Upper lobe of left lung (tissue), 6 donors: Measurements from ENCODE around the gene PTPN21. TPM values are rescaled to one million over a fixed set of nuclear protein-coding genes. Genes with fewer than 3 reads are reported as not detected.

ENCODE experiments used
- ATAC-seq, 2 donors: fragments of 200-7000 bp; cut with Tn5 transposase; one replicate each; pipeline ENCODE4 v1.9.1; 2022; ENCODE audit warnings: mild to moderate bottlenecking in 2 of 2, moderate library complexity in 2 of 2; ENCODE audit not compliant: low FRiP score in 2 of 2
- DNase-seq, 2 donors: peaks; one replicate each; pipeline ENCODE4 v3.0.0-alpha.2; 2019 to 2020
- H3K27ac ChIP-seq, 4 donors: fragments of 200-600 bp; sonication (generic); one replicate each; pipeline ENCODE4 v1.5.1; 2016 to 2019
- H3K27me3 ChIP-seq, 4 donors: fragments of 200-600 bp; sonication (generic); one replicate each; pipeline ENCODE4 v1.5.1; 2017 to 2019
- H3K36me3 ChIP-seq, 4 donors: fragments of 200-600 bp; sonication (generic); one replicate each; pipeline ENCODE4 v1.5.1; 2016 to 2019
- H3K4me1 ChIP-seq, 4 donors: fragments of 200-600 bp; sonication (generic); one replicate each; pipeline ENCODE4 v1.5.1; 2018 to 2019
- H3K4me3 ChIP-seq, 4 donors: fragments of 200-600 bp; sonication (generic); one replicate each; pipeline ENCODE4 v1.5.1; 2017 to 2019; ENCODE audit warnings: mild to moderate bottlenecking in 2 of 4, moderate library complexity in 1 of 4
- H3K9me3 ChIP-seq, 4 donors: fragments of 200-600 bp; sonication (generic); one replicate each; pipeline ENCODE4 v1.5.1; 2018 to 2019
- CTCF ChIP-seq, 6 experiments: fragments of 450-650 bp in 4 of 6; fragments of 200-600 bp in 2 of 6; sonication (generic) in 2 of 6; IDR thresholded peaks; one replicate each; pipeline ENCODE4 v1.5.1; 2016 to 2019; ENCODE audit warnings: antibody characterized with exemption in 6 of 6
- EP300 ChIP-seq, 4 donors: sonication (generic); formaldehyde crosslinking; IDR thresholded peaks; one replicate each; pipeline ENCODE4 v1.5.1; 2017; ENCODE audit warnings: antibody characterized with exemption in 4 of 4, control low read depth in 2 of 4
- POLR2A ChIP-seq, 4 donors: fragments of 450-650 bp; IDR thresholded peaks; one replicate each; pipeline ENCODE4 v1.5.1; 2016 to 2017; ENCODE audit warnings: antibody characterized with exemption in 4 of 4, mild to moderate bottlenecking in 2 of 4
- POLR2AphosphoS5 ChIP-seq, 2 donors: sonication (generic); formaldehyde crosslinking; IDR thresholded peaks; one replicate each; pipeline ENCODE4 v1.5.1; 2017; ENCODE audit warnings: antibody characterized with exemption in 2 of 2
- WGBS, 2 donors: methylation state at CpG; one replicate each; pipeline ENCODE4 v1.1.5; 2017 to 2018; 5-methylcytosine and 5-hydroxymethylcytosine counted together
- total RNA-seq, 6 donors: library from RNA; depleted of rRNA in 4 of 6; stranded (reverse); fragments of >200 nt in 4 of 6; gene quantifications; one replicate each; pipeline versions ENCODE4 v1.1.0 to v1.2.1, GENCODE V29; 2016 to 2021
- donor health status: DM: no; HTN: no; CAD: no; lungs with moderate emphysema.
- donor health status: DM: no; HTN: yes; CAD: no; lungs with severe emphysema.

Gene PTPN21
- total RNA-seq, 6 donors from 2014 or later = 37.7 to 58.7 (median 47.4) TPM

GRCh38 chr14:88430976-88431375, 123.8 kb downstream of the PTPN21 start:
- Histone ChIP-seq H3K27ac (no peak overlapping the region), H3K27me3 (no peaks in the 10 kb centered on the region), H3K4me3 (no peak overlapping the region), H3K4me1 (no peaks in the 10 kb centered on the region), H3K9me3 (no peaks in the 10 kb centered on the region), H3K36me3 (peaks cover 0 to 18% (median 4%) of the 10 kb centered on the region in 4 donors)
- ATAC-seq = no peak
- WGBS, 2 donors = 86 to 90% methylated on average over 2 of the region's 2 CpGs
- TF ChIP-seq POLR2AphosphoS5 (IDR thresholded peaks at IDR 0.05) = no peak
- TF ChIP-seq EP300 (IDR thresholded peaks at IDR 0.05) = no peak
- TF ChIP-seq CTCF (IDR thresholded peaks at IDR 0.05) = no peak
- TF ChIP-seq POLR2A (IDR thresholded peaks at IDR 0.05) = no peak
- DNase-seq = no peak

GRCh38 chr14:88426271-88426670, 128.5 kb downstream of the PTPN21 start:
- Histone ChIP-seq H3K36me3 (peaks cover 0 to 15% (median 4%) of the 10 kb centered on the region in 4 donors), H3K27me3 (no peaks in the 10 kb centered on the region), H3K27ac (no peak overlapping the region), H3K4me1 (no peaks in the 10 kb centered on the region), H3K9me3 (no peaks in the 10 kb centered on the region), H3K4me3 (no peak overlapping the region)
- ATAC-seq (no peak), DNase-seq (no peak)
- TF ChIP-seq EP300 (IDR thresholded peaks at IDR 0.05) = no peak
- no peak for TF ChIP-seq POLR2A (IDR thresholded peaks at IDR 0.05)
- TF ChIP-seq POLR2AphosphoS5 (IDR thresholded peaks at IDR 0.05) = no peak
- TF ChIP-seq CTCF (IDR thresholded peaks at IDR 0.05) = no peak
- 85 to 91% methylated on average over 7 of the region's 7 CpGs for whole genome bisulfite sequencing, 2 donors

GRCh38 chr14:88424573-88424972, 130.2 kb downstream of the PTPN21 start:
- Histone ChIP-seq H3K9me3 (no peaks in the 10 kb centered on the region), H3K27ac (no peak overlapping the region), H3K36me3 (peaks cover 0 to 18% (median 4%) of the 10 kb centered on the region in 4 donors), H3K27me3 (no peaks in the 10 kb centered on the region), H3K4me1 (no peaks in the 10 kb centered on the region), H3K4me3 (no peak overlapping the region)
- TF ChIP-seq CTCF (IDR thresholded peaks at IDR 0.05) (no peak), EP300 (IDR thresholded peaks at IDR 0.05) (no peak)
- DNase-seq = no peak
- ATAC-seq = no peak

GRCh38 chr14:88422919-88423650, 131.7 kb downstream of the PTPN21 start:
- H3K27me3 ChIP-seq = no peaks in the 10 kb centered on the region
- TF ChIP-seq CTCF (IDR thresholded peaks at IDR 0.05) (no peak), POLR2A (IDR thresholded peaks at IDR 0.05) (no peak), POLR2AphosphoS5 (IDR thresholded peaks at IDR 0.05) (no peak), EP300 (IDR thresholded peaks at IDR 0.05) (no peak)
- no peaks in the 10 kb centered on the region for H3K4me1 ChIP-seq
- H3K4me3 ChIP-seq = no peak overlapping the region
- peaks cover 0 to 6% (median 6%) of the 10 kb centered on the region in 4 donors for H3K9me3 ChIP-seq
- H3K27ac ChIP-seq = no peak overlapping the region
- no peak for DNase-seq
- 69 to 77% methylated on average over 3 of the region's 3 CpGs for WGBS, 2 donors
- ATAC-seq = no peak
- peaks cover 0 to 17% (median 6%) of the 10 kb centered on the region in 4 donors for H3K36me3 ChIP-seq

- TF ChIP-seq POLR2A (IDR thresholded peaks at IDR 0.05) (no peak), CTCF (IDR thresholded peaks at IDR 0.05) (no peak), POLR2AphosphoS5 (IDR thresholded peaks at IDR 0.05) (no peak), EP300 (IDR thresholded peaks at IDR 0.05) (no peak)
- no peak overlapping the region for H3K4me3 ChIP-seq
- H3K27me3 ChIP-seq = no peaks in the 10 kb centered on the region
- H3K36me3 ChIP-seq = peaks cover 0 to 27% (median 10%) of the 10 kb centered on the region in 4 donors
- H3K4me1 ChIP-seq = no peaks in the 10 kb centered on the region
- DNase-seq = no peak
- H3K9me3 ChIP-seq = peaks cover 0 to 14% (median 7%) of the 10 kb centered on the region in 4 donors
- H3K27ac ChIP-seq = no peak overlapping the region
- ATAC-seq = no peak
Observed at GRCh38 chr14:88422047-88422446, 132.8 kb downstream of the PTPN21 start.
